Panc1 (cell line): ENCODE data around the gene TAF4B. TPM values are rescaled to one million over a fixed set of nuclear protein-coding genes. Genes with fewer than 3 reads are reported as not detected.

Source experiments
- ATAC-seq: fragments of 200-7000 bp; cut with Tn5 transposase; 2 replicates; pipeline ENCODE4 v1.9.1; 2020; ENCODE audit warnings: mild to moderate bottlenecking, moderate library complexity
- BruUV-seq: library from RNA; stranded (reverse); fragments of 400-500 nt; replicated peaks from 2 replicates; lab custom pipeline; 2021; lab: Mats Ljungman, UMichigan
- CTCF ChIA-PET: fragments of 300-600 bp; sonication (Branson Sonifier 250); formaldehyde crosslinking; loops from one replicate; lab custom pipeline; 2022; ENCODE audit warnings: antibody characterized with exemption; lab: Charles Lee
- POLR2A ChIA-PET: fragments of 300-600 bp; sonication (Branson Sonifier 250); formaldehyde crosslinking; loops from one replicate; lab custom pipeline; 2022; ENCODE audit warnings: antibody characterized with exemption; lab: Charles Lee
- DNase-seq: peaks from one replicate; pipeline ENCODE4 v3.0.0-alpha.2; 2010; ENCODE audit warnings: low read depth, low spot score
- H3K27ac ChIP-seq: 2 replicates; pipeline ENCODE4 v1.5.1; 2011; ENCODE audit warnings: mild to moderate bottlenecking, low read length, inconsistent platforms
- H3K27me3 ChIP-seq: fragments of 200-500 bp; sonication (Bioruptor generic); 2 replicates; pipeline ENCODE4 v1.6.0; 2014; ENCODE audit warnings: low read length, inconsistent platforms; ENCODE audit not compliant: control insufficient read depth, insufficient read depth
- H3K36me3 ChIP-seq: fragments of 200-500 bp; sonication (Bioruptor generic); 2 replicates; pipeline ENCODE4 v1.5.1; 2014; ENCODE audit warnings: inconsistent platforms, mild to moderate bottlenecking, low read length, moderate library complexity; ENCODE audit not compliant: control insufficient read depth, insufficient read depth
- H3K4me1 ChIP-seq: 2 replicates; pipeline ENCODE4 v1.5.1; 2011; ENCODE audit warnings: inconsistent platforms, mild to moderate bottlenecking, low read length, moderate library complexity; ENCODE audit not compliant: control insufficient read depth, insufficient read depth
- H3K4me3 ChIP-seq, 2 experiments: 2 replicates each; pipeline ENCODE4 v1.5.1; 2011 to 2012; ENCODE audit warnings: low read depth in 2 of 2, low read length in 2 of 2, mild to moderate bottlenecking in 2 of 2, inconsistent platforms in 1 of 2, moderate library complexity in 1 of 2
- H3K9me3 ChIP-seq: fragments of 200-500 bp; sonication (Bioruptor generic); 2 replicates; pipeline ENCODE4 v1.5.1; 2014; ENCODE audit warnings: low read depth, mild to moderate bottlenecking, inconsistent platforms, low read length, moderate library complexity; ENCODE audit not compliant: control insufficient read depth, insufficient read depth
- CTCF ChIP-seq: fragments of 450-650 bp; IDR thresholded peaks from 2 replicates; pipeline ENCODE4 v1.5.1; 2017; ENCODE audit warnings: mild to moderate bottlenecking
- POLR2AphosphoS5 ChIP-seq: IDR thresholded peaks from 2 replicates; pipeline ENCODE4 v1.6.1; 2012; ENCODE audit warnings: mild to moderate bottlenecking, low read depth, low read length, moderate library complexity
- REST ChIP-seq, 2 experiments: IDR thresholded peaks; 2 replicates each; pipeline ENCODE4 v1.6.1; 2011 to 2012; ENCODE audit warnings: low read depth in 2 of 2, control low read depth in 1 of 2, low read length in 1 of 2, mild to moderate bottlenecking in 1 of 2, moderate library complexity in 1 of 2; ENCODE audit not compliant: insufficient read depth in 1 of 2
- SIN3A ChIP-seq: IDR thresholded peaks from 2 replicates; pipeline ENCODE4 v1.6.1; 2012; ENCODE audit warnings: low read depth, mild to moderate bottlenecking, low read length, moderate library complexity, borderline replicate concordance; ENCODE audit not compliant: insufficient read depth
- TCF7L2 ChIP-seq: IDR thresholded peaks from 2 replicates; pipeline ENCODE4 v1.6.1; 2011; ENCODE audit warnings: mild to moderate bottlenecking, low read depth, low read length, inconsistent platforms
- in situ Hi-C: cut with HindIII; loops from 2 replicates; pipeline ENCODE4 v1.10.0; 2016; ENCODE audit warnings: low sequenced_read_pairs, low pct_unique_long_range_greater_than_20kb
- intact Hi-C: fragments of 100-400 bp; cut with micrococcal nuclease; formaldehyde crosslinking; loops from one replicate; pipeline ENCODE4 v1.10.0; 2022; ENCODE audit not compliant: unreplicated experiment
- total RNA-seq: library from RNA; stranded (reverse); gene quantifications from one replicate; pipeline ENCODE4 v1.2.1, GENCODE V29; 2021; ENCODE audit not compliant: unreplicated experiment

The TAF4B gene
- total RNA-seq, 1 experiment from 2014 or later, result 8.0 TPM

GRCh38 chr18:26298107-26298506, 71.9 kb downstream of the TAF4B start:
- intact Hi-C loops, result no loop called here
- H3K4me1 ChIP-seq, result no peaks in the 10 kb centered on the region
- H3K36me3 ChIP-seq, result no peaks in the 10 kb centered on the region; the same call in 1 of the 2 replicates
- H3K27ac ChIP-seq, result no peak overlapping the region
- DNase-seq (no peak), ATAC-seq (no peak)
- TF ChIP-seq REST (IDR thresholded peaks at IDR 0.05; ENCODE audit: insufficient read depth in 1 of 2, low read depth in 2 of 2, low read length in 1 of 2) (no peak), POLR2AphosphoS5 (no peak), CTCF (no peak), SIN3A (no peak), TCF7L2 (no peak)
- no TSS peak for BruUV-seq
- CTCF ChIA-PET, result no interaction called here
- in situ Hi-C loops, result no loop called here
- no peaks in the 10 kb centered on the region for H3K27me3 ChIP-seq
- no peak overlapping the region for H3K4me3 ChIP-seq
- H3K9me3 ChIP-seq, result no peaks in the 10 kb centered on the region
- POLR2A ChIA-PET, result no interaction called here

GRCh38 chr18:26301681-26302080, 75.4 kb downstream of the TAF4B start:
- POLR2A ChIA-PET, result no interaction called here
- intact Hi-C loops, result loop anchor here (10.0 kb wide), 1 partner anchor 353 kb away; no protein-coding TSS in a partner anchor
- in situ Hi-C loops, result no loop called here

More at GRCh38 chr18:26301681-26302080, 75.4 kb downstream of the TAF4B start:
- H3K27me3 ChIP-seq, result no peaks in the 10 kb centered on the region
- no TSS peak for BruUV-seq
- ATAC-seq, result no peak
- H3K4me3 ChIP-seq, result no peak overlapping the region
- TF ChIP-seq CTCF (no peak), POLR2AphosphoS5 (no peak), SIN3A (no peak), TCF7L2 (no peak), REST (IDR thresholded peaks at IDR 0.05; ENCODE audit: insufficient read depth in 1 of 2, low read depth in 2 of 2, low read length in 1 of 2) (no peak)
- H3K27ac ChIP-seq, result no peak overlapping the region
- H3K4me1 ChIP-seq, result no peaks in the 10 kb centered on the region
- no peaks in the 10 kb centered on the region for H3K9me3 ChIP-seq
- CTCF ChIA-PET, result no interaction called here
- no peak for DNase-seq
- no peaks in the 10 kb centered on the region for H3K36me3 ChIP-seq
